ENCODE data around the gene KYAT1. TPM values are rescaled to one million over a fixed set of nuclear protein-coding genes. Genes with fewer than 3 reads are reported as not detected.

Gene KYAT1
- total RNA-seq, 1 experiment from 2014 or later, result 14.6 TPM

GRCh38 chr9:128809831-128810230 is 71.9 kb downstream of the KYAT1 start:
- Mint-ChIP-seq H3K4me3 (no peak overlapping the region; a peak in 1 of 5 replicates), H3K36me3 (ENCODE audit: insufficient read depth in 1 of 3, low read depth in 3 of 3) (peaks cover 2 to 23% (median 21%) of the 10 kb centered on the region in 3 experiments; a peak in 5 of 7 replicates), H3K9me3 (no peaks in the 10 kb centered on the region), H3K27me3 (ENCODE audit: low read depth) (no peaks in the 10 kb centered on the region), H3K27ac (peak overlapping the region in 2 of 3 experiments; percentile 21 to 25; a peak in 4 of 7 replicates), H3K4me1 (no peaks in the 10 kb centered on the region)
- no CpG with 5 or more reads among the region's 2 CpGs for WGBS (ENCODE audit: extremely low coverage, insufficient read length, low lambda C conversion rate)
- Histone ChIP-seq H2AFZ (ENCODE audit: low read length) (no peak overlapping the region), H3K4me1 (ENCODE audit: insufficient read depth, low read length) (no peaks in the 10 kb centered on the region), H3K23ac (ENCODE audit: insufficient read length, low read depth, low read length) (no peak overlapping the region), H4K20me1 (ENCODE audit: control insufficient read depth, insufficient read depth, insufficient read length) (no peaks in the 10 kb centered on the region), H3K4me2 (ENCODE audit: insufficient read depth, insufficient read length, low read length) (no peak overlapping the region), H3T11ph (ENCODE audit: low read length) (no peak overlapping the region), H4K8ac (replicated peaks; ENCODE audit: insufficient read length, low read depth, low read length) (no peak overlapping the region), H2BK12ac (ENCODE audit: insufficient read length, low read depth, low read length) (no peak overlapping the region), H2BK120ac (ENCODE audit: low read depth, low read length, poor library complexity, severe bottlenecking) (no peak overlapping the region), H2BK20ac (ENCODE audit: low read depth, low read length, poor library complexity, severe bottlenecking) (no peak overlapping the region), H3K27me3 (ENCODE audit: insufficient read depth, low read length) (no peaks in the 10 kb centered on the region), H3K79me1 (ENCODE audit: insufficient read depth, low read depth, low read length, poor library complexity, severe bottlenecking) (no peaks in the 10 kb centered on the region), H3K9ac (ENCODE audit: extremely low read depth, insufficient read length, low read length) (no peak overlapping the region), H4K5ac (ENCODE audit: insufficient read length, low read depth, low read length) (no peak overlapping the region), H3K18ac (ENCODE audit: insufficient read length, low read depth, low read length) (no peak overlapping the region), H3K4ac (ENCODE audit: low read depth, low read length) (no peak overlapping the region), H3K9me3 (ENCODE audit: control insufficient read depth, low read depth, low read length) (no peaks in the 10 kb centered on the region), H3K23me2 (ENCODE audit: insufficient read length, low read depth, low read length, poor library complexity, severe bottlenecking) (no peaks in the 10 kb centered on the region), H4K91ac (ENCODE audit: insufficient read length, low read depth, low read length) (no peak overlapping the region), H2BK15ac (ENCODE audit: low read depth, low read length) (no peak overlapping the region), H3K14ac (ENCODE audit: insufficient read depth, low read length) (no peak overlapping the region), H3K79me2 (ENCODE audit: insufficient read depth, low read length) (no peaks in the 10 kb centered on the region), H3K27ac (ENCODE audit: insufficient read length, low read depth, low read length) (no peak overlapping the region), H2BK5ac (ENCODE audit: insufficient read length, low read length) (no peak overlapping the region), H3K56ac (ENCODE audit: insufficient read length, low read depth, low read length) (no peak overlapping the region), H2AK5ac (ENCODE audit: insufficient read length, low read length) (no peak overlapping the region)
- TF ChIP-seq CTCF (conservative IDR thresholded peaks at IDR 0.05), result peak; percentile 45
- no peak for DNase-seq
